IPS-18c (cell line): ENCODE measurements around the gene SLC12A8.
"Not testable (repeated sequence)": the region's sequence is repeated elsewhere in the genome, so short reads cannot be mapped to it uniquely, and the experiment has no call there.

Experiments used
- H3K4me3 ChIP-seq: 2 replicates; pipeline ENCODE4 v1.7.0; 2013; ENCODE audit warnings: low read depth, mild to moderate bottlenecking, low read length, moderate library complexity; ENCODE audit not compliant: insufficient read depth
- H3K9me3 ChIP-seq: one replicate; pipeline ENCODE4 v1.6.1; 2013; ENCODE audit warnings: mild to moderate bottlenecking, low read length, moderate library complexity; ENCODE audit not compliant: control insufficient read depth, insufficient read depth

The SLC12A8 gene

DNA sequence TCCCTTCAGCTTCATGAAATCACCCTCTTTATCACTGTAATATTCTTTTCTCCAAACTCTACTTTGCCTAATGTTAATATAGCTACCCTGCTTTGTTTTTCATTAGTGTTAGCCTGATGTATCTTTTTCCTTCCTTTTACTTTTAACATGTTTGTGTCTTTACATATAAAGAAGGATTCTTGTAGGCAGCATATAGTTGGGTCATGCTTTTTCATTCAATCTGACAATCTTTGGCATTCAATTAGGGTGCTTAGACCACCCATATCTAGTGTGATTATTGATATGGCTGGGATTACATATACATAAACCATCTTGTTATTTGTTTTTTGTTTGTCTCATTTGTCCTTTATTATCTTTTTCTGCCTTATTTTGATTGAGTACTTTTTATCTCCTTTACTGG is 121.9 kb downstream of the SLC12A8 start:
- no peak overlapping the region for H3K4me3 ChIP-seq
- no peaks in the 10 kb centered on the region for H3K9me3 ChIP-seq

DNA sequence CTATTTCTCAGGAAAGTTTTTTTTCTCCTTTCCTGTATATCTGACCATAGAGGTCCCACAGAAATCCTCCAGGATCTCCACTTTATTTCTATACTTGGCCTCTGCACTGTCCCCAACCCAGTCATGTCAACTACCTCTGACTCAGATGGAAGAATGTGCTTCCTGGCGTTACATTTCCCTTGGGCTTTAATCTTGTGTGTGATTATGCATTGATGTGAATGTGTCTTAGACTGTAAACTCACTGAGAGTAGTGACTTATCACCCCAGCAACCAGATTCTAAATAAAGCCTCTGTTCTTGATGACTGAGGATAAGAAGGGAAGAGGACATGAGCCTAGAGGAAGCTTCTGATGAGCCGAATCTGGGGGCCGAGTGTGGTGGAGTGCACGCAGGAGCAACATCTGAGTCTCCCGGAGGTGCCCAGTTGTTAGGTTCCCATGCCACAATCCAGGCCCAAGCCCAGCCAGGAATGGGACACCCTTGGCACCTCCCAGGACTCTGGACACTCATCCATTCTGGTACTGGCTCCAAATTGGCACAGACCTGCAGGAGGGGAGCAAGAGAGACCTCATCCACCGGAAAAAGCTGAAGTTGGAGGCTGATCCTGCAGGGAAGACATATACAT is 124.7 kb downstream of the SLC12A8 start:
- no peak overlapping the region for H3K4me3 ChIP-seq
- no peaks in the 10 kb centered on the region for H3K9me3 ChIP-seq

DNA sequence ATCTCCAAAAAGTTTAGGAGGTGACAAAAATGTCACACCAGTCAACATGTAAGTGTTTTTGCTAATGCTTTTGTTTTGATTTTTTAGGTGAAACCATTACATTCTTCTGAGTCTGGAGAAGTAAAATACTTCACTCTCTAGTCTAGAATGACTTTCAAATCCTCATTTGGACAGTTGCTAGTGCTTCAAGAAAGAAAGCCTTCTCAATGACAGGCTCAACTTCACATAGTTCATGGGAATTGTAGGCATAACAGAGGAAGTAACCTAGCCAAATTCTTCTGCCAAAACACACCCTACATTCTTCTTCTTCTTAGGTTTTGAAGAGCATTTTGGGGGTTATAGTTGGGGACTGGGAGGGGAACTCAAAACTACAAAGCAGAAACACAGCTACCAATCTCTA is 127.4 kb downstream of the SLC12A8 start:
- no peak overlapping the region for H3K4me3 ChIP-seq
- H3K9me3 ChIP-seq, result no peaks in the 10 kb centered on the region

DNA sequence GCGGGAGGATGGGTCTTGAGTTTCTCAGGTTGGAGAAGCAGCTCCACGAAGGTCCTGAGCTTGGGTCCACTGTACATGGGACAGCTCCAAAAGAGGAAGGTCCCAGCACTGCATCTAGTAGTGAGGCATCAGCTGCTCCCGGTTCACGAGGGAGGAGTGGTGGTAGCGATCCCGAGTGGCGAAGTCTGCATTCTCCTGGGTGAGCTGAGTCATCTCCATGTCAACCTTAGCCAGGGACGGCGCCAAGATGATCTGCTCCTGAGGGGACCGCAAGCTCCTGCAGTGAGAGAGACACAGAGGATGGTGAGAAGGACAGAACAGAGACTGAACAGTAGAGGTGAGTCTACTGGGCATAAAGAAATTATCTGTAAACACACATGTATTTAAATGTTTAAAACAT is 128.8 kb downstream of the SLC12A8 start:
- no peaks in the 10 kb centered on the region for H3K9me3 ChIP-seq
- H3K4me3 ChIP-seq, result no peak overlapping the region

DNA sequence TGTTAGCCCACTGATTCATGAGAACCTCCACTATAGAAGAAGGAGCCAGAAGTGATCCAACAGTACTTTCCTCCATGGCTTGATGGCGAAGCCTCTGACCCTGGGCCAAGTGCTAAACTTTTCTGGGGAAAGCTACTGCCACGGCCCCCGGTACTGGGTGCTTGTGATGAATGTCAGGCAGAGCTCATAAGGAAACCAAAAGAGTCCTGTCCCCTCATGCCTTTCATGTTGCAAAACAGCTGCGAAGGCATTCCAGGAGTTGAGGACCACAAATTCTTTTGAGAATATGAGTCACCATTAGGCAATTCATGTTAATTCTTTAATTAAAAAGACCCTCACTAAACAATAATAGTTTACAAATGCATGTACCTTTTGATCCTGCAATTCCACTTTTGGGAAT is 130.2 kb downstream of the SLC12A8 start:
- H3K9me3 ChIP-seq, H3K4me3 ChIP-seq: not testable (repeated sequence)

DNA sequence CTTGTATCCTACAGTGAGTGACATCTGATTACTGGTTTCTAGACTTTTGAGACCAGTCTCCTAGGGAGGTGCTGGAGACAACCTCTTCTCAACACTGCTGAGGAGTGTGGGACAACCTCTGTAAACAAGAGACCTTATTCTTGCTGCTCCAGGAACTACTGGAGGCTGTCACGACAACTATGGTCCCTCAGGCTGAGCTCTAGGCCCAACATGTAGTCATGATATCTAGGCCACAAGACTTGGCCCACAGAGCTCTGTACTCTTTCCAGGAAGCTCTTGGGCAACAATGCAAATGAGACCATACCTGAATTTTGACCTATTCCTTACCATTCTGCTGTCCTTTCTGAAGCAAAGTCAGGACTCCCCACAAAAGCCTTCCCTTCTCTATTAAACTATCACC is 132.5 kb downstream of the SLC12A8 start:
- Histone ChIP-seq H3K4me3 (no peak overlapping the region), H3K9me3 (no peaks in the 10 kb centered on the region)

DNA sequence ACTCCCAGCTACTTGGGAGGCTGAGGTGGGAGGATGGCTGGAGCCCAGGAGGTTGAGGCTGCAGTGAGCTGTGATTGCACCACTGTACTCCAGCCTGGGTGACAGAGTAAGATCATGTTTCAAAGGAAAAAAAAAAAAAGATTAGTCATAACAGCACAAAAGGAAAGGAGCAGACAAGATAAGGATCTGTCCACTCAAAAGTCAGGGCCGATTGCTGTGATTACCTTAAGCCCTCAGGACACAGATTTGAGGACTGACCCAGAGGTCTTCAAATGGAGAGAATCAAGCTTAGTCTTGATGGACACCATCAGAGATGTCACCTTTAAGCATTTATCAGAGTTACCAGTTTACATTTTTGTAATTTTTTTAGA is 132.9 kb downstream of the SLC12A8 start:
- Histone ChIP-seq H3K9me3 (no peaks in the 10 kb centered on the region), H3K4me3 (no peak overlapping the region)

DNA sequence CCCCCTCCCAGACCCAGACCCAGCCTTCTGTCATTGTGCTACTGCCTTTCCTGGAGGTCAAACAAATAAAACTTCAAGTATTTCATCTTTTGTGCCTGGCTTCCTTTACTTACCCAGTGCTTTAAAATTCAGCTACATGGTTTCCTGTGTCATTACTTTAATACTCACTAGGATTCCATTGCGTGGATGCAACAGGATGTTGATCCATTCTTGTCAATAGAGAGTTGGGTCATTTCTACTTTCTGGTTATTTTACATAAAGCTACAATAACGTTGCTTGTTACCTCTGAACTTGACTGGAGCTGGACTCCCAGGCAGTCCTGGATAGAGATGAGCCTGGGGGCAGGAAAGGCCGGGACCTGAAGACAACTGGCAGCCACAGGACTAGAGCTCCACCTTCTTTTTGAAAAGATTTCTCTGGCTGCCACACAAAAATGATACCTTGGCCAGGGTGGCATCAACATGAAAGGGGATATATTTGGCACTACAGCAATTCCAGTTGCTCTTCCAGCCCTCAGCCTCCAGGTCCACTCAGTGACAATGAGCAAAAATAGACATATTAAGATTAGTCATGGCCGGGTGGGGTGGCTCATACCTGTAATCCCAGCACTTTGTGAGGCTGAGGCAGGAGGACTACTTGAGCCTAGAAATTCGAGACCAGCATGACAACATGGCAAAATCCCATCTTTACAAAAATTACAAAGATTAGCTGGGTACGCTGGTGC is 133.4 kb downstream of the SLC12A8 start:
- Histone ChIP-seq H3K4me3 (no peak overlapping the region), H3K9me3 (no peaks in the 10 kb centered on the region)

DNA sequence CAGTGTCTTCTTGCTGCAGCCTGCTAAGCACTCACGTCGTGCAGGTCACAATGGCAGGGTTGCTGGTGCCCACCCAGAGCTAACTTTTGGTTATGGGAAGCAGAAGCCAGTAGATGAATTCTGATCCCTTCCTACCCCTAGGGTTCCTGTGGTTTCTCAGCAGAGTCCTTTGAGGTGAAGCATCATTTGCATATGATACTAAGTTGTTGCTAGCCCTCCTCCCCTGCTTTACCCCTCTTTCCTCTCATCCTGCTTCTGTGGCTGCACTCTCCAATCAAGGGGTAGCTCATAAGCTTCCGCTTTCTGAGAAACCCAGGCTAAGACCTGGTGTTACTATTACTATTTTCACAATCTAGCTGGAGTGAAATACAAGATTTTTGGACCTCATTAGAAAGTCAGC is 134.7 kb downstream of the SLC12A8 start:
- H3K9me3 ChIP-seq, result no peaks in the 10 kb centered on the region
- H3K4me3 ChIP-seq, result no peak overlapping the region

DNA sequence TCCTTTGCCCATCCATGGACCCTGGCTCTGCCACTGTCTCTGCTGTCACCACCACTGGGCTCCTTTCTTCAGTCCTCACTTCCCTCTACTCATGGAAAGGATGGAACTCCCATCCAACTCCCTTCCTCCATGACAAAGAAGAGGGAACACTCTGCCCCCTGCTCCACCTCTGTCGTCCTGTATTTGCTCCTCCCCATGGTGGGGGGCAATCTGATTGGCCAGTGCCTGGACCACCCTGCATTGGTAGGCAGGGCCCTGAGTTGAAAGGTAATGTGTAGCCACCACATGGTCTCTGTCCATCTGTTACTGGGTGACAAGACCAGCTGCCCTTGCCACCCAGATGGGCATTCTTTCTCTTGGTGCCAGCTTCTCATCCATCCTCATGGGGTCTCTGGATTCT is 136.1 kb downstream of the SLC12A8 start:
- no peaks in the 10 kb centered on the region for H3K9me3 ChIP-seq
- H3K4me3 ChIP-seq, result no peak overlapping the region

DNA sequence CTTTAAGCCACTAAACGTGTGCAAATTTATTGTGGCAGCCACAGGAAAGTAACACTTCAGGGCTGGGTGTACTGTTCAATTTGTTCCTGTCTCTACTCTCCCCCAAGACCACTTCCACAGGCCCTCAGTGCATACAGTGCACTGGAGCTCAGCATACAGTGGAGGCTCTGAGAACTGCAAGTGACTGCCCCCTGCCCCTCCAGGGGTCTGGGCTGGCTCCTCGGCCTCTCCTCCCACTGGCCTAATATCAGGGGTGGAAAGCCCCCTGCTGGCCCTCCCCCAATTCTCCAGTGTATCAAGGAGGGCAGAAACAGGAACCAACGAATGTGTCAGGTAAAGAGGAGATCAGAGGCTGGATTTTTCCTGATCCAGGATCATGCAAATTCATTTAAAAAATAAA is 136.8 kb downstream of the SLC12A8 start:
- no peak overlapping the region for H3K4me3 ChIP-seq

DNA sequence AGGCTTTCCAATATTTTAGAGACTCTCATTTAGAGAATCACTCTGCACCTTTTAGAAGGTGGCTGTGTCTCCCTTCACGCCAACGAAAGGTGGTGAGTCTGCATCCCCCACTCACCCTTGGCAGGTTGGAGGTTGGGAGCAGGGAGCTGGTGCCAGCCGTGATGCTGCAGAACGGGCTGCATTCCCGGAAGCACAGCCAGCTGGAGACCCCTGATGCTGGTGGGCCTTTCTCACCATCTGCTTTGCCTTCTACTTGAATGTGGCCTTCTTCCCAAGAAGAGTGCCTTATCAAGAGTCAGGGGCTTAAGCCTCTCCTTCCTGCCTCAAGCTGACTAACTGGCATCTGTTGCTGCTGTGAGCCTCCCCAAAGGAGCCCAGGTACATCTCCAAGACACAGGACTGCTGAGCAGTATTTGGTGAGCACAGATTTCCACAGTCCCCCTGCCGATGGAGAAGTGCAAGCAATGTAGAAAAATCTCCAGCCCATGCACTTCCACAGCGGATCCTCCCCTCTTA is 139.1 kb downstream of the SLC12A8 start:
- no peak overlapping the region for H3K4me3 ChIP-seq
- H3K9me3 ChIP-seq, result no peaks in the 10 kb centered on the region

More for the DNA sequence above, 136.8 kb downstream of the SLC12A8 start:
- H3K9me3 ChIP-seq, result no peaks in the 10 kb centered on the region

DNA sequence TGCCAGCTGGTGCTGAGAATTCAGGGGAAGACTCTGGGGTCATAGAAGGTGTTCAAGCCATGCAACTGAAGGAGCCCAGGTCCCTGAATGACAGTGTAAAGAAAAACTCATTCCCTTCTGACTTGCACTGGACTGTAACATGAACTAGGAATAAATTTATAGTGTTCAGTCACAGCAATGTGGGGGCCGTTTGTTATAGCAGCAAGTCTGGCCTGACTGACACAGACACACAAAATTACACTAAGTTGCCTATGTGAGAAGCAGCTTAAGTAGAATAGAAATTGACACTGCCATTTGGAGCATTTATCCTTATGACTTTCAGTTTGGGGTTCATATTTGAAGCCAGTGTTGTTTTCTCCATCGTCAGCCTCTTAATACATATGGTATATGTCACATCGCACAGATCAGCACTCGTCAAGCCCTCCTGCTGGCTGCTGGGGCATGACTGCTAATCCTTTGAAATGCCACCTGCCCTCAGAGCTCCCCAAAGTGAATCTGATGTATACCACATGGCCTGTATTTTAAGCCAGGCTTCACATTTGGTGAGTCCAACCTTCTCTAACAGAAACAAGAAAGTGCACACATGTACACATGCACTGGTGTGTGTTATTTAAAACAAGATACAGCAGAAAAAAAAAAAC is 139.7 kb downstream of the SLC12A8 start:
- Histone ChIP-seq H3K4me3 (no peak overlapping the region), H3K9me3 (no peaks in the 10 kb centered on the region)

DNA sequence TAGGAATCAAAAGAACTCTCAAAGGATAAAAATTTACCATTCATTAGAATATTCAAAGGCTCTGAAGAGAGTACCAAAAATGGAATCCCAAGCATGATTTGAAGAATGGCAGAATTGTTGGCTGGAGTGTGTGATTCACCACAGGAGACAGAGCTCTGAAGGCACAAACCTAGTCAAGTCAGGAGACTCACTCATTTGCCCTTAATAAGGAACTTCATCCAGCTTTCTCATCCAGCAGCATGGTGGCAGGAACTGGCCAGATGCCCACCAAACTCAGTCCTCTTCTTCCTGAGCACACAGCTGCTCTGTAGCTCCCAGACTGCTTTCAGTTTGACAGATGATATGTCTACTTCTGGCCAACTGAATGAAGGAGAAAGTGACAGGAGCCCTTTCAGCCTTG is 140.2 kb downstream of the SLC12A8 start:
- no peaks in the 10 kb centered on the region for H3K9me3 ChIP-seq
- no peak overlapping the region for H3K4me3 ChIP-seq

DNA sequence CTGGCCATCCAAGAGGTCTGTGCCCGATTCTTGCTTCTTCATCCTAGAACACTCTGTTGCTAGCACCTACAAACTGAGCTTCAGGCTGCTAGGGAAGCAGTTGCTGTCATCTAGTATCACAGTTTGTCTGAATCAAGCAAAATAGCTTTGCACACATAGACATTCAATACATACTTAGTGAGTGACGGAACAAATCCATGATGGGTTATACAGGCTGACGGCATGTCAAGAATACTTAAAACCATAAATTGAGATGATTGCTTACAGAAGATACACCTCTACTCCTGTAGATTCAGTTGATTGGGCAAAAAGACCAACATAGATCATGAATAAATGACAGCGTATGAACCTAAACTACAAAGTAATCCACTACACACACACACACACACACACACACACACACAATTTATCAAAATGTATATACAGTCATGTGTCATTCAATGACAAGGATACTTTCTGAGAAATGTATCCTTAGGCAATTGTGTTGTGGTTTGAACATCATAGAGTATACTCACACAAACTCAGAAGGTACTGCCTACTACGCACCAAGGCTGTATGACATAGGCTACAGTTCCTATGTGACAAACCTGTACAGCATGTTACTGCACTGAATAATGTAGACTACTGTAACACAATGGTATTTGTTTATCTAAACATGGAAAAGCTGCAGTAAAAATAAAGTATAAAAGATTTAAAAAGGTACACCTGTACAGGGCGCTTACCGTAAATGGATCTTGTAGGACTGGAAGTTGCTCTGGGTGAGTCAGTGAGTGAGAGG is 142.4 kb downstream of the SLC12A8 start:
- no peak overlapping the region for H3K4me3 ChIP-seq

DNA sequence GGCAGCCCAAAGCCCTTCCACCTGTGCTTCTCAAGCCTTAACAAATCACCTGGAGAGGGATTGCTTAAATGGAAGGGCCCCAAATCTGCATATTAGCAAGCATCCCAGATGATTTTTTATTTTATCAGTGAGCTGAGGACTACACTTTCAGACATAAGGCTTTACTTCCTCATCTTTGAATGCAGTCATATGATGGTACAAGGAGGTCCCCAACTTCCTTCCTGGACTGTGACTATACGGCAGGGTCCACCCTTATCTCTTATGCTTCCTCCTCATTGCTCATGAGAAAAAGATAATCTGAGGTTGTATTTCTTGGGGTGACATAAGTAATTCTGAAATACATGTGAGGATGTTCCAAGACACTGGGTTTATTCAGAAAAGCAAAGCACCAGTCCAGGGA is 143.1 kb downstream of the SLC12A8 start:
- no peak overlapping the region for H3K4me3 ChIP-seq
- H3K9me3 ChIP-seq, result no peaks in the 10 kb centered on the region

More for the DNA sequence above, 142.4 kb downstream of the SLC12A8 start:
- H3K9me3 ChIP-seq, result no peaks in the 10 kb centered on the region

DNA sequence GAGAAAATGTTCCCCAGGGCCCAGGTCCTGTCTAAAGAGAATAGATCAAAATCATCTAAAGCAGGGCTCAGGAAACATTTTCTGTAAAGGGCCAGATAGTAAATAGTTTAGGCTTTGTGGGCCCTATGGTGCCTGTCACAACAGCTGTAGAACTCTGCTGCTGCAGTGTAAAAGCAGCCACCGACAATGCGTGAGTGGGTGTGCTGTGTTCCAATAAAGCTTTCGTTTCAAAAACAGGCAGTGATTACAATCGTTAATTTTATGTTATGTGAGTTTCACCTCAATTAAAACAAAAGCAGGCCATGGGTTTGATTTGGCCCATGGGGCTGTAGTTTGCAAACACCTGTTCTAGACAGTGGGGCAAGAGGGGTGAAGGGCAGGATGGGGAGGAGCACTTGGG is 144.3 kb downstream of the SLC12A8 start:
- no peaks in the 10 kb centered on the region for H3K9me3 ChIP-seq

DNA sequence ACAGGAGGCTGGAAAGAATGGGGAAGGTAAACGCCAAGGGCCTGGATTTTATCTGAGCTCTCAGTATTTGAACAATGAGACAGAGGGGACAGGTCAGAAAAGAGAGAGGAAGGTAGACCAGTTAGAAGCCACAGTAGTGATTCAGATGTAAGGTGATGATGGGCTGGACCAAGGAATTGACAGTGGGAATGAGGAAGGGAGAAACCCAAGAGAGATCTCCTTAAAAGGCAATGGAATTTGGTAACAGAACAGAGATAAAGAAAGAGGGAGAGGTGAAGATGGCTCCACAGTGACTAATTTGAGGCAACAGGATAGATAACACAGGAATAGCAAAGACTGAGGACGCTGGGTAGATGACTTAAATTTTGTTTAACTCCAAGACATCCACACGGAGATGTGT is 145.3 kb downstream of the SLC12A8 start:
- Histone ChIP-seq H3K9me3 (no peaks in the 10 kb centered on the region), H3K4me3 (no peak overlapping the region)

More for the DNA sequence above, 144.3 kb downstream of the SLC12A8 start:
- H3K4me3 ChIP-seq, result no peak overlapping the region
